Loucy (cell line): Measurements from ENCODE around the gene PPP4R2.

Experiments
- CTCF ChIP-seq: fragments of 200-600 bp; sonication (generic); conservative IDR thresholded peaks from 2 replicates; pipeline ENCODE4 v1.5.1; 2014; ENCODE audit warnings: mild to moderate bottlenecking, antibody characterized with exemption, low read length
- EZH2phosphoT487 ChIP-seq: fragments of 200-600 bp; IDR thresholded peaks from 2 replicates; pipeline ENCODE4 v1.6.1; 2018; ENCODE audit warnings: antibody characterized with exemption, mild to moderate bottlenecking, moderate library complexity, borderline replicate concordance

DNA sequence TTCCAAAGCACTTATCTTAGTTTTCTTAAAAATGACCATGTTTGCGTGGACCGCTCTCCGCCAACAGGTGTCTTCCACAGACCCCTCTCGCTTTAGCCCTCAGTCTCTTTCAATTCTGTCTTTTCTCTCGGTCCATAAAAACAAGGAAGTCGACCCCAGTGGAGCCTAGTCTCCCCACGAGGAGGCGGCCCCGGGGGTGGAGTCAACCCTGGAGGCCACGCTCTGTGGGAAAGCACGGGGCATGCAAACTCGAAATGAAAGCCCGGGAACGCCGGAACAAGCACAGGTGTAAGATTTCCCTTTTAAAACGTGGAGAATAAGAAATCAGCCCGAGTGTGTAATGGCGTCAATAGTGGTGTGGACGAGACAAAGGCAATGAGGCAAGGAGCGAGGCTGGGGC lies 113.9 kb downstream of the PPP4R2 start:
- TF ChIP-seq CTCF (no peak), EZH2phosphoT487 (no peak)
